Measurements from ENCODE around the gene PADI6.

The PADI6 gene

DNA sequence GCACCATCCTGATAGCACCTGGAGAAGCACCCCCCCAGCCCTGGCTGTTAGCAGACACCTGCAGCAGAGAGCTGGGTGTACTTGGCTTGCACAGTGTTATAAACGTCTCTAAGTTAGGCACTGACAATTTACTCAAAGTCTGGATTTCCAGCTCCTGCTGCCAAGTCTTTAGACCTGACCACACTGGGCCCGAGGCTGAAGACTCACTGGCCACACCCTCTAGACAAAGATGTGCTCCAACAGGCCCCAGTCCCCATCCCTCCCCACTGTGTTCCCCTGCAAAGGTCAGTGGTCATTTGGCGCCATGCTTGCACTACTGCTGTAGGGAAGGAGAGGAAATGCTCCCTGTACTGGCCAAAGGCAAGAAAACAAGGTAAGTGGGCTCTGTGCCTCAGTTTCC, 31.1 kb downstream of the PADI6 start:
- CTCF ChIA-PET = interaction anchor here (0.6 to 1.1 kb wide), 4 partner anchors 10 to 829 kb away, joined by 3 to 5 read pairs (median 4); no protein-coding TSS in a partner anchor
- TF ChIP-seq REPIN1 (tag by site-specific recombination; IDR thresholded peaks at IDR 0.05; ENCODE audit: low read depth) (no peak), ZEB2 (tag by site-specific recombination; IDR thresholded peaks at IDR 0.05) (no peak), BCL11B (tag by site-specific recombination; IDR thresholded peaks at IDR 0.05; ENCODE audit: low read depth) (no peak), ZBTB21 (tag by site-specific recombination; IDR thresholded peaks at IDR 0.05) (no peak), ZNF433 (tag by site-specific recombination; IDR thresholded peaks at IDR 0.05; ENCODE audit: low read depth) (no peak), GLIS1 (tag by site-specific recombination; IDR thresholded peaks at IDR 0.05) (0 out of 2 replicates have a peak, but pooled peaks have one; percentile 6)
- TF ChIP-seq, protein P1, sequence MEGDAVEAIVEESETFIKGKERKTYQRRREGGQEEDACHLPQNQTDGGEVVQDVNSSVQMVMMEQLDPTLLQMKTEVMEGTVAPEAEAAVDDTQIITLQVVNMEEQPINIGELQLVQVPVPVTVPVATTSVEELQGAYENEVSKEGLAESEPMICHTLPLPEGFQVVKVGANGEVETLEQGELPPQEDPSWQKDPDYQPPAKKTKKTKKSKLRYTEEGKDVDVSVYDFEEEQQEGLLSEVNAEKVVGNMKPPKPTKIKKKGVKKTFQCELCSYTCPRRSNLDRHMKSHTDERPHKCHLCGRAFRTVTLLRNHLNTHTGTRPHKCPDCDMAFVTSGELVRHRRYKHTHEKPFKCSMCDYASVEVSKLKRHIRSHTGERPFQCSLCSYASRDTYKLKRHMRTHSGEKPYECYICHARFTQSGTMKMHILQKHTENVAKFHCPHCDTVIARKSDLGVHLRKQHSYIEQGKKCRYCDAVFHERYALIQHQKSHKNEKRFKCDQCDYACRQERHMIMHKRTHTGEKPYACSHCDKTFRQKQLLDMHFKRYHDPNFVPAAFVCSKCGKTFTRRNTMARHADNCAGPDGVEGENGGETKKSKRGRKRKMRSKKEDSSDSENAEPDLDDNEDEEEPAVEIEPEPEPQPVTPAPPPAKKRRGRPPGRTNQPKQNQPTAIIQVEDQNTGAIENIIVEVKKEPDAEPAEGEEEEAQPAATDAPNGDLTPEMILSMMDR (tag by site-specific recombination; IDR thresholded peaks at IDR 0.05) = no peak
- POLR2A ChIA-PET = interaction anchor here (0.5 kb wide), 1 partner anchor 81 kb away, joined by 3 read pairs; no protein-coding TSS in a partner anchor
- Histone ChIP-seq H3K4me1 (ENCODE audit: control insufficient read depth, insufficient read depth, low read length) (no peaks in the 10 kb centered on the region), H3K9me3 (ENCODE audit: control insufficient read depth, insufficient read depth, low read depth, low read length) (no peaks in the 10 kb centered on the region), H3K36me3 (ENCODE audit: control insufficient read depth in 2 of 2, insufficient read depth in 1 of 2, low read length in 2 of 2) (peaks cover 0 to 24% of the 10 kb centered on the region in 2 experiments; a peak in 1 of 3 replicates), H3K4me3 (ENCODE audit: low read depth, low read length) (no peak overlapping the region), H3K27ac (ENCODE audit: extremely low read depth, low read depth, low read length) (no peak overlapping the region)

DNA sequence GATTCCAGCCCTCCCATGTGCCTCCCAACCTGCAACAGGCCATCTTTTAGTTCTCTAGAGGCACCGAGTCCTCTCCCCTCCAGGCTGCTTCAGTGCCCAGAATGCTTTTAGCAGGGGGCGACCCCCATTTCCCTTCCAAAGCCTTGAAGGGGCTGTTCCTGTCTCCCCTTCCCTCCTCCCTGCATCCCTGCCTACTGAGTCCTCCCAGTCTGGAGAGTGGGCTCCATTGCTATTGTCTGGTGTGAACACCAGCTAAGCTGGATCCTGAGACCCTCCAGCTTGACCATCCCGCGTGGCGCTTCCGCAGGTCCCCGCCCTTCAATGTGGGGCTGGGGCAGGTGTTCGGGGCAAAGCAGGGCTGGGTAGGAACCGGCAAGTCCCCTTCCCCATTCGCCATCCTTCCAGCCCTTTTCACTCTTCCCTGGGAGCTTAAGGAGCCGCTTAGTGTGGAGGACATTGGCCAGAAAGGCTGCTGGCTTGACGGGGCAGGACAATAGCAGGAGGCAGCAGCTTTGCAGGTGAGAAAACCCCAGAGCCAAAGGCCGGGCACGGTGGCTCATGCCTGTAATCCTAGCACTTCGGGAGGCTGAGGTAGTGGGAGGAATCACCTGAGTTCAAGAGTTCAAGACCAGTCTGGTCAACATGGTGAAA, 32.2 kb downstream of the PADI6 start:
- no peak overlapping the region for H3K4me3 ChIP-seq (ENCODE audit: low read depth, low read length)
- ChIA-PET CTCF (interaction anchor here (1.3 kb wide), 1 partner anchor 342 kb away, joined by 4 read pairs; no protein-coding TSS in a partner anchor), POLR2A (interaction anchor here (0.6 kb wide), 1 partner anchor 101 kb away, joined by 6 read pairs; no protein-coding TSS in a partner anchor)
- TF ChIP-seq ZNF341 (tag by site-specific recombination; IDR thresholded peaks at IDR 0.05; ENCODE audit: low read depth) = peak; percentile 69
- TF ChIP-seq ZNF121 (tag by site-specific recombination; IDR thresholded peaks at IDR 0.05) = no peak
- TF ChIP-seq BCL11A (tag by site-specific recombination; IDR thresholded peaks at IDR 0.05; ENCODE audit: low read depth) = no peak
- TF ChIP-seq, protein P2, sequence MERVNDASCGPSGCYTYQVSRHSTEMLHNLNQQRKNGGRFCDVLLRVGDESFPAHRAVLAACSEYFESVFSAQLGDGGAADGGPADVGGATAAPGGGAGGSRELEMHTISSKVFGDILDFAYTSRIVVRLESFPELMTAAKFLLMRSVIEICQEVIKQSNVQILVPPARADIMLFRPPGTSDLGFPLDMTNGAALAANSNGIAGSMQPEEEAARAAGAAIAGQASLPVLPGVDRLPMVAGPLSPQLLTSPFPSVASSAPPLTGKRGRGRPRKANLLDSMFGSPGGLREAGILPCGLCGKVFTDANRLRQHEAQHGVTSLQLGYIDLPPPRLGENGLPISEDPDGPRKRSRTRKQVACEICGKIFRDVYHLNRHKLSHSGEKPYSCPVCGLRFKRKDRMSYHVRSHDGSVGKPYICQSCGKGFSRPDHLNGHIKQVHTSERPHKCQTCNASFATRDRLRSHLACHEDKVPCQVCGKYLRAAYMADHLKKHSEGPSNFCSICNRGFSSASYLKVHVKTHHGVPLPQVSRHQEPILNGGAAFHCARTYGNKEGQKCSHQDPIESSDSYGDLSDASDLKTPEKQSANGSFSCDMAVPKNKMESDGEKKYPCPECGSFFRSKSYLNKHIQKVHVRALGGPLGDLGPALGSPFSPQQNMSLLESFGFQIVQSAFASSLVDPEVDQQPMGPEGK (tag by site-specific recombination; IDR thresholded peaks at IDR 0.05) = no peak
- no peaks in the 10 kb centered on the region for H3K4me1 ChIP-seq (ENCODE audit: control insufficient read depth, insufficient read depth, low read length)
- H3K9me3 ChIP-seq (ENCODE audit: control insufficient read depth, insufficient read depth, low read depth, low read length) = no peaks in the 10 kb centered on the region
- no peak overlapping the region for H3K27ac ChIP-seq (ENCODE audit: extremely low read depth, low read depth, low read length)
- H3K36me3 ChIP-seq (ENCODE audit: control insufficient read depth in 2 of 2, insufficient read depth in 1 of 2, low read length in 2 of 2) = peaks cover 0 to 34% of the 10 kb centered on the region in 2 experiments; a peak in 1 of 3 replicates

- Histone ChIP-seq H3K36me3 (ENCODE audit: control insufficient read depth in 2 of 2, insufficient read depth in 1 of 2, low read length in 2 of 2) (peaks cover 0 to 41% of the 10 kb centered on the region in 2 experiments; a peak in 1 of 3 replicates), H3K4me3 (ENCODE audit: low read depth, low read length) (no peak overlapping the region), H3K4me1 (ENCODE audit: control insufficient read depth, insufficient read depth, low read length) (no peaks in the 10 kb centered on the region), H3K27ac (ENCODE audit: extremely low read depth, low read depth, low read length) (no peak overlapping the region), H3K9me3 (ENCODE audit: control insufficient read depth, insufficient read depth, low read depth, low read length) (no peaks in the 10 kb centered on the region)
- POLR2A ChIA-PET = no interaction called here
- TF ChIP-seq RBAK (tag by site-specific recombination; IDR thresholded peaks at IDR 0.05) (no peak), ZFP69B (tag by site-specific recombination; IDR thresholded peaks at IDR 0.05) (0 out of 2 replicates have a peak, but pooled peaks have one; percentile 42), ZNF629 (tag by site-specific recombination; IDR thresholded peaks at IDR 0.05) (no peak), ZNF692 (tag by site-specific recombination; IDR thresholded peaks at IDR 0.05) (peak; percentile 76)
- CTCF ChIA-PET = interaction anchor here (1.0 to 2.2 kb wide), 4 partner anchors 16 to 343 kb away, joined by 3 to 8 read pairs (median 4); no protein-coding TSS in a partner anchor
These were observed 32.8 kb downstream of the PADI6 start for GRCh38 chr1:17404820-17405219.
